GM18517 (cell line): ENCODE data around the gene MUC6.
"Not testable (repeated sequence)": the region's sequence is repeated elsewhere in the genome, so short reads cannot be mapped to it uniquely, and the experiment has no call there.

Source experiments
- ATAC-seq: cut with Tn5 transposase; IDR thresholded peaks from one replicate; pipeline ENCODE4 v1.9.1; 2021; ENCODE audit warnings: mild to moderate bottlenecking, moderate library complexity; ENCODE audit not compliant: unreplicated experiment

The MUC6 gene

DNA sequence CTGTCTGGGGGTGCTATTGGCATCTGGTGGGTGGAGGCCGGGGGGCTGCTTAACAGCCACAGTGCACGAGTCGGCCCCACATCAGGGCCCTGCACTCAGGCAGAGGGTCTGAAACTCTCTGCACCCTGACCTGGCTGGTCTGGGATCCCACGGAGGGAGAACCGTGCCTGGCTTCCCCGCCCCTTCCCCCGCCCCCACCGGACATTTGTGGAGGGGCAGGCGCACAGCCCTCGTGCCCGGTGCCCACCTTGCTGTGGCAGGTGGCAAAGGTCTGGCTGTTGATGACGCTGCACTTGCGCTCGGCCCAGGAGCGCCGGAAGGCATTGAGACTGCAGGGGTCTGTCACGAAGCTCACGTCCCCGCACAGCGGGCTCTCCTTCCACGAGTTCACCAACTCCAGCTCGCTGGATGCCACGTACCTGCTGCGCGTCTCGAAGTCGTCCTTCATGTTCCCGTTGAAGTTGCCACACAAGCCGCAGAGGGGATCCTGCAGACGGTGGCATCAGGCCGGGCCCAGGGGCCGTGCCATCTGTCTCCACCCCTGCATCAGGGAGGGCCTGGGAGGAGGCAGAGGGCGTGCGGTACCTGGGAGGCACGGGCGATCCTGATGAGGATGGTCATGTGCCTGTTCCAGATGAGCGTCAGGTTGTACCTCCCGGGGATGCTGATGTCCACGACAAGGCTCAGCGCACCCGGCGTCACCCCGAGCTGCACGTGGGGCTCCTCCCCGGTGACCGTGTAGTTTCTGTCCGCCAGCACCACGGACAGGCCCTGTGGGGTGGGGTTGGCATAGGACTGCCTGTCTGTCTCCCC is 11.7 kb downstream of the MUC6 start:
- no peak for ATAC-seq

DNA sequence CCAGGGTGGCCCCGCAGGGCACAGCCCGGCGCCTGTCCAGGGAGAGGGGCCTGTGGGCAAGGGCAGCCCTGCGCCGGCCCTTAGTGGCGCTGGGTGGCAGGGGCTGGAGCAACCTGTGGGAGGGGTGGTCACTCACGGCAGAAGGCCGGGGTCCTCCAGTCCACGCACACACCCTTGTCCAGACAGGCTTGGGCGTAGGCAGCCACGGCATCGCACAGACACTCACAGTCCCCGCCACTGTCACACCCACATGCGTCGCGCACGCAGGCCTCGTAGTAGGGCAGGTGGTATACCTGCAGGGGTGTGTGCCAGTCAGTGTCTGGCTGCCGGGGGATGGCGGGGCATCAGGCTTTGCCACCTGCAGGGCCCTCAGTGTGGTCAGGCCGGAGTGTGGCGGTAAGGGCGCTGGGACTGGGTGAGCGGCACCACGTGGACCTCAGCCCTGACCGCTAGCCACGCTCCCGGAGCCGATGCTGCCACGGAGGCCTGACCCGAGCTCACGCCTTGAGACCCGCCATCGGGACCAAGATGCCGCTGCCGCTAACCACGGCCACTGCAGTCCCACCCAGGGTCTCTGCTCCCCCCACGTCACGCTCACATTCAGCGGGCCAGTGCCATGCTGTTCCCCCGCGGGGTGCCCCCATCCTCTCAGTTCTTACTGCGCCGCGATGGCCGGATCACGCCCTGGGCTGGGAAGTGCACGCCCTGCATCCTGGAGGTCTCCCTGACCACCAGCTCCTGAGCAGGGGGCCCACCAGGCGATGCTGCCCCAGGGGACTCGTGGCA is 12.5 kb downstream of the MUC6 start:
- no peak for ATAC-seq

DNA sequence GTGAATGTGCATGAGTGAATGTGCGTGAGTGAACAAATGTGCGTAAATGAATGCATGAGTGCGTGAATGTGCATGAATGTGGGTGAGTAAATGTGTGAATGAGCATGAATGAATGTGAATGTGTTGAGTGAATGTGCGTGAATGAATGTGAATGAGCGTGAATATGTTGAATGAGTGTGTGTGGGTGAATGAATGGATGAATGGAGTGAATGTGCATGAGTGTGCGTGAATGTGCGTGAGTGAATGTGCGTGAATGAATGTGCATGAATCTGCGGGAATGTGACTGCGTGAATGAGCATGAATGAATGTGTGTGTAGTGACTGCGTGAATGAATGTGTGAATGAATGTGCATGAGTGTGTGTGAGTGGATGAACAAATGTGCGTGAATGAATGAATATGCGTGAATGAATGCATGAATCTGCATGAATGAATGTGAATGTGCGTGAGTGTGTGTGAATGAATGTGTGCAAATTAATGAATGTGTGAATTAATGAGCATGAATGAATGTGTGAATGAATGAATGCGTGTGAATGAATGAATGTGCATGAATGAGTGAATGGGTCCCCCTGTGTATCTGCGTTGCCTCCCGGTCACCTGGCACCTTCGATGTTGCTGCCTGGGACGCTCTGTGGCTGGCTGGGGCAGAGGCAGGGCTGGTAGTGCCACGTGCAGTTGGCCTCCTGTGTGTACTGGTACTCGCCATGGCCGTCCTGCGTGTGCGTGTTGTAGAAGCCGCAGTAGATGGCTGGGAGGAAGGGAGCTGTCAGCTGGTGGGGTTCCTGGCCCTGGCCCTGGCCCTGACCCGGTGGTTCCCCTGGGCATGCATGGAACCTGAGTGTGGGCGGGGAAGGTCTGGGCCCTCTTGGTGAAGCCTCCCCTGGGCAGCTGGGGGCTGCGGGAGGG is 13.4 kb downstream of the MUC6 start:
- ATAC-seq, result no peak

DNA sequence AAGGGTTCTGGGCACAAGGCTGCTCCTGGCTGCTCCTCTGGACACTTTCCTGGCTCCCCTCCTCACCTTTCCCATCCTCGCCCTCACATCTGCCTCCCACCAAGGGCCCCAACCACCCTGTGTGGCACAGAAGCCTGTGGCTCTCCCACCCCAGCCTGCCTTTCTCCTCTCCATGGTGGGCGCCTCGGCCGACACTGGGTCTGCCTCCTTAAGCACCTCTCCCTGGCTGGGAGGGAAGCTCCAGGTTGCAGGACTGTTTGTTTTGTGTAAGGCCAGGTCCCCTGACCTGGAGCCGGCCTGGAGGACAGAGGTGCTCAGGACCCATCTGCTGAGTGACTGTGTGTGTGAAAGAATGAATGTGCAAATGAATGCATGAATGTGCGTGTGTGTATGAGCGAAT is 14.1 kb downstream of the MUC6 start:
- no peak for ATAC-seq

DNA sequence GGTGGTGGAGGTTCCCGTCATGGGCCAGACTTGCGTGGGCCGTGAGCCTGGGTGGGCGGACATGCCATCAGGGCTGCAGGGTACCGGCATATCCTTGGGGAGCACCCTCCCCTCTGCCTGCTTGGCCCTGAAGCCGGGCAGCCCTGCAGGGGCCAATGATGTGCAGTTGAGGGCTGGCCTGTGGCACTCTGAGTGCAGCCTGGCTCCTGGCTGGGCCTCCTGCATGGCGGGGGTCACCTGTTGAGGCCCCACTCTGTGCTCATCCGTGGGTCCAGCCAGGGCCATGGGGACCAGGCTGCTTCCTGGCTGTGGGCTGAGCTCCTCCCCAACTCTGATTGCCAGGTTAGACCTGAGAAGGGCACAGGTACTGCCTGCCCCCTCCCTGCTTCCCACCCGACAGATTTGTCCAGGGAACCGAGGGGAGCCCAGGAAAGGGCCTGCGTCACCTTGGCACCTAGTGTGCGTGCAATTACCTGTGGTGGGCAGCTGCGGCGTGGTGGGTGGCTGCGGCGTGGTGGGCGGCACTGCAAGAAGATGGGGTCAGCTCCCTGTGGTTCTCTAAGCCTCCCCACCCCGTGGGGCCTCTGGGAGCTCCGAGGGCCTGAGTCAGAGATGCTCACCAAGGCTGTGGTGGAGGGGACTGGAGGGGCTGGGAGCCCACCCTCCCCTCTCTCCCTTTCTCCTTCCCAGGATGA is 16.2 kb downstream of the MUC6 start:
- ATAC-seq, result no peak

DNA sequence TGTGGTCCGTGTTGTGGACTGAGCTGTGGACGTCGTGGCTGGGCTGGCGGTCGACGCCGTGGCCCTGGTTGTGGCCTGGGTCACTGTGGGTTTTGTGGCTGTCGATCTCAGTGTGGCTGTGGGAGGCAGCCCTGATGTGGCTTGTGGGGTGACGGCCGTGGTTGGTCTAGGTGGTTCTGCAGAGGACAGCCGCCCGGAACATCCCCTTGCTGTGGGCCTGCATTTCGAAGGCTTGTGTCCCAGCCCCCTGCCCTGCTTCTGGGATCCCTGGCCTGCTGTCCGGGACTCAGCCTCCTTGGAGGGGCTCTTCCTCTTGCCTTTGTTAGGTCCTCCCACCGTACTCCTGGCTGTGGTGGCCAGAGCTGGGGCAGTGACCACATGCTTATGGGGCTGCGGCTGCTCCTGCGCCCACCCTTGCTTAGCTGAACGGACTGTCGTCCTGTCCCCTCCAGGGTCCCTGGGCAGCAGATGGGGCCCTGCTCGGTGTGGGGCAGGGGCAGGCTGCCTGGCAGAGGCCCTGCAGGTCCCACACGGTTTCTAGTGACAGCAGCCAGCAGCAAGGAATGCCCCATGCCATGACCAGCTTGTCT is 17.1 kb downstream of the MUC6 start:
- ATAC-seq, result no peak

DNA sequence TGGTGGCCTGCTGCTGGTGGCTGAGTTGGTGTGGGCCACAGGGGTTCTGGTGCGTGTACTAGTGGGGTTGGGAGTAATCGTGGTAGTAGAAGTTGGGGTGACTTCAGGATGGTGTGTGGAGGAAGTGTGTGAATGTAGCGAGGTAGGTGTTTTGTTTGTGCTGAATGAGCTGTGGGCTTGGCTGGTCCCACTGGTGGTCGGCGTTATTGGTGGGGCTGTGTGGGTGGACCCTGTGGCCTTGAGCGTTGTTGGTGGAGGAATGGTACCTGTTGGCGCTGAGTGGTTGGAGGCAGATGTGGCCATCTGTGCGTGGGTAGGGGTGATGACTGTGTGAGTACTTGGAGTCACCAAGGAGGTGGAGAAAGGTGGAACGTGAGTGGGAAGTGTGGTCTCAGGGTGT is 18.4 kb downstream of the MUC6 start:
- ATAC-seq, result no peak

DNA sequence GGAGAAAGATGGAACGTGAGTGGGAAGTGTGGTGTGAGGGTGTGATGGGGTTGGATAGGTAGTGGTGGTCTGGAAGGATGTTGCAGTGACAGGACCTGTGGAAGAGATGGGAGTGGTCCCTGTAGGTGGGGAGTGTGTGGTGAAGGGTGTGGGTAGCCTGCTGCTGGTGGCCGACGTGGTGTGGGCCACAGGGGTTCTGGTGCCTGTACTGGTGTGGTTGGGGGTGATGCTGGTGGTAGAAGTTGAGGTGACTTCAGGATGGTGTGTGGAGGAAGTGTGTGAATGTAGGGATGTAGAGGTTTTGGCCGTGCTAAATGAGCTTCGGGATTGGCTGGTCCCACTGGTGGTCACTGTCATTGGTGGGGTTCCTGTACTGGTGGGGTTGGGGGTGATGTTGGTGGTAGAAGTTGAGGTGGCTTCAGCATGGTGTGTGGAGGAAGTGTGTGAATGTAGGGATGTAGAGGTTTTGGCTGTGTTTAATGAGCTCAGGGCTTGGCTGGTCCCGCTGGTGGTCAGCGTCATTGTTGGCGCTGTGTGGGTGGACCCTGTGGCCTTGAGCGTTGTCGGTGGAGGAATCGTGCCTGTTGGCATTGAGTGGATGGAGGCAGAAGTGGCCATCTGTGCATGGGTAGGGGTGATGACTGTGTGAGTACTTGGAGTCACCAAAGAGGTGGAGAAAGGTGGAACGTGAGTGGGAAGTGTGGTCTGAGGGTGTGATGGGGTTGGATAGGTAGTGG is 19.1 kb downstream of the MUC6 start:
- ATAC-seq, result no peak

DNA sequence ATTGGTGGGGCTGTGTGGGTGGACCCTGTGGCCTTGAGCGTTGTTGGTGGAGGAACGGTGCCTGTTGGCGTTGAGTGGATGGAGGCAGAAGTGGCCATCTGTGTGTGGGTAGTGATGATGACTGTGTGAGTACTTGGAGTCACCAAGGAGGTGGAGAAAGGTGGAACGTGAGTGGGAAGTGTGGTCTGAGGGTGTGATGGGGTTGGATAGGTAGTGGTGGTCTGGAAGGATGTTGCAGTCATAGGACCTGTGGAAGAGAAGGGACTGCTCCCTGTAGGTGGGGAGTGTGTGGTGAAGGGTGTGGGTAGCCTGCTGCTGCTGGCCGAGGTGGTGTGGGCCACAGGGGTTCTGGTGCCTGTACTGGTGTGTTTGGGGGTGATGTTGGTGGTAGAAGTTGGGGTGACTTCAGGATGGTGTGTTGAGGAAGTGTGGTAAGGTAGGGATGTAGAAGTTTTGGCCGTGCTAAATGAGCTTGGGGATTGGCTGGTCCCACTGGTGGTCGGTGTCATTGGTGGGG is 19.9 kb downstream of the MUC6 start:
- not testable (repeated sequence) for ATAC-seq

DNA sequence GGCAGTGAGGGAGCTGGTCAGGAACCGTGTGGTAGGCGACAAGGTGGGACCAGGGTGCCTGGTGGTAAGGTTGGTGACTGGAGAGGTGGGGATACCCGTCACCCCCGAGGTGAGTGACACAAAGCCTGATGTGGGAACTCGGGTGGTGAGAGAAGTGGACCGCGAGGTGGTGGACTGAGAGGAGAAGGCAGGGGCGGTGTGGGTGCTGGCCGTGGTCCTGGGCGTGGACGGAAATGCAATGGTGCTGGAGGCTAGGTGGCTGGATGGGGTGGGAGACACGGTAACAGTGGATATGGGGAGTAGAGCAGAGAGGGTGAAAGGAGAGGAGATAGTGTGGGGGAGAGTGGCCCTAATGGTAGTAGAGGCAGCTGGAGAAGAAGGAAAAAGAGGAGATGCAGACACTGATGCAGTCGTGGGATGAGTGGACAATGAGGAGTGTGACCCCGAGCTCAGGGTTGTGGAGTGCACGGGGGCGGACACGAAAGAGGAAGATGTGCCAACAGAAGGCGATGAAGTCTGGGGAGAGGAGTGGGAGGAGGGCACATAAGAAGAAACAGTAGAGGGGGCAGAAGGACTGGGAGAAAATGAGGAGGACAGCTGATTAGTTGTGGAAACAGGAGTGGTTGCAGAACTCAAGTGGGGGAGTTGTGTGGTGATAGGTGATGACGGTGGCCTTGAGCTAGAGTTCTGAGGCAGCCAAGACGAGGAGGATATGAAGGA is 20.5 kb downstream of the MUC6 start:
- ATAC-seq, result no peak

DNA sequence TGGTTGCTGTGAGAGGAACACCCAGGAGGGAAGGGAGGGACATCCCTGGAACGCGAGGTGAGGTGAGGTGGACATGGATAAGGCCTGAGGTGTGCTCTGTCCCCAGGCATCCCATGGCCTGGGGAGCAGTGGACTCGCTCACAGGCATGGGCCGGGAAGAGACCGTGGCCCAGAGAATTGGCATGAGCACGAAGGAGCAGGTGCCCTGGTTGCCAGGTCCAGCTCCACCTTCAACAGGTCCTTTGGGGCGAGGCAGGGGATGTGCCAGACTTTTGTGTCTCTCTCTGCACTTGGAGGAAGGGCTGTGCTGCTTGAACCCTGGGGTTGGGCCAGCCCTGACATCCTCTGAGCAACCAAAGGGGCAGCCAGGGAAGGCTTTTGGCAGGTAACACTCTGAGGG is 21.5 kb downstream of the MUC6 start:
- ATAC-seq, result no peak

DNA sequence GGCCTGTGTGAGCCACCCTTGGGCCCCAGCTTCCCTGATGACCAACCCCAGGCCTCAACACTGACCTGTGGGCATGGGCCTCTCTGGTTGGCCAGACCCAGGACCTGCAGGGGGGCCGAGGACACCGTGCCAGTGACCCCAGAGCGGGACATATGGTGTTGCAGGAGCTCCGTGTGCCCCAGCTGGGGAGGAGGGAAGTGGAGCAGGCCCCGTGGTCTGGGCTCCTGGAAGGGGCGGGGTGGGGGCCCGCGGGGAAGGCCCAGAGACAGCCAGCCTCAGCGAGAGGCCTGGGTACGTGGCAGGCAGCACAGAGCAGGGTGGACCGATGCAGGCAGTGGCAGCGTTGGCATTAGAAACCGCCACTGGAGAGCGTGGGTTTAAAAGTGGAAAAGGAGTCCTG is 22.2 kb downstream of the MUC6 start:
- no peak for ATAC-seq

DNA sequence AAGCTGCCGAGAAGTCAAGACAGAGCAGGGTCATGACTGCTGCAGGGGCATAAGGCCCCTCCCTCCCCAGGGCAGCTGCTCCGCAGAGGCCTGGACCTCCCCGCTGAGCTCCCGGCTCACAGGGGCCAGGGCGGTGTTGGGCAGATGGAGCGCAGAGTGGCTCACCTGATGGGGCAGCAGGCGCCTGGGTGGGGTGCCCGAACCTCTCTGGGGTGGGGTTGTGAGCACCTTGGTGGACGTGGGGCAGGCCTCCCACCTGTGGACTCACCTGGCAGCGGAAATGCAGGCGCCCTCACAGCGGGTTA is 22.9 kb downstream of the MUC6 start:
- ATAC-seq, result no peak

DNA sequence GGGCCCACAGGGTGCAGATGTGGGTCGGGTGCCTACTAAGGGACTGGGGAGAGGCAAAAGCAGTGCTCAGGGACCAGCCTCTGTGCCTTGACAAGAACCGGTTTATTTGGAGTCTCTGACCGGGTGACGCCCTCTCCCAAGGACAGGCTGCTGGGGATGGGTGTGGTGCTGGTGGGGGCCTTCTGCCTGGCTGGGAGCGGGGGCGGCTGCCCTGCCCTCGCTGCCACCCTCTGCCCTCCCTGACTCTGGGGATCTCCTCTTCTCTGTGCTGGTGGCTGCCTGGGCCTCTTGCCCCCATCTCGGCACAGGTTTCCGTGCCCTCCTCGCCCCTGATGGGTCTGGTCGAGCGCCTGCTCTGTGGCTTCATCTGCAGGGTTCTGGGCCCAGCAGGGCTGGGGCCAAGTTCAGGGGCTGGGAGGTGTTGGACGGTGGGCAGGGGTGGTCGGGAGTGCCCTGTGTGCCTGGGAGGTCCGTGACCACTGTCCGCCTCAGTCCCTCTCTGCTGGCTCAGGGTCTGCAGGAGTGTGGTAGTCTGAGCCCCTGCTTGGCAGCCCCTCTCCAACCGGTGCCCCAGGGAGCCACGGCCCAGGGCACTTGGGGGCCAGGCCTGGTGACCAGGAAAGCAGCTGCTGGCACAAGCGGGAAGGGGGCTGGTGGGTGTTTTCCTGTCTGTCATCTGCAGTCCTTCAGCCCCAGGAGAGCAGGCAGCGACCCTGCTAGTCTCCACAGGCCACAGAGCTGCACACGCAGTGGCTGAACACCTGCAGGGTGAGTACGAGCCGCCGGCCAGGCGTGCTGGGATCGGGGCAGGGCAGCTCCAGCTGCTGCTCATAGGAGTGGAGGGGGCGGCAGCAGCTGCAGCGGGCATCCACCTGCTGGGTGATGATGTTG is 23.5 kb downstream of the MUC6 start:
- no peak for ATAC-seq

DNA sequence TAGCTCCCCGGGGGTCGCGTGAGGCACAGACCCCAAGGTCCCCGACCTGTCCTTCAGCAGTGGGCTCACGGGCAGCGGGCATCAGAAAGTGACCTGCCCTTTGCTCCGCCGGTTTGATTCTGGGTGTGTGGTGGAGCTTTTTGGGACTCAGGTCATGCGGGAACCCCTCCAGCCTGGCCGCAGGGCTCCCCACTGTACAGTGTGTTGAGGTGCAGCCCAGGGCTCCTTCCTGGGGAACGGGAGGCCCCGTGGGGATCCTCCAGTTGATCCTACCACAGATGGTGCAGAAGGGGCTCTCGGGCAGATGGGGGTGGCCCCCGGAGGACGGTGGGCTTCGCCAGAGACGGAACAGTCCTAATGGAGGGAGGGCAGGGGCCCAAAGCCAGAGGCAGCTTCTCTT is 24.2 kb downstream of the MUC6 start:
- no peak for ATAC-seq

DNA sequence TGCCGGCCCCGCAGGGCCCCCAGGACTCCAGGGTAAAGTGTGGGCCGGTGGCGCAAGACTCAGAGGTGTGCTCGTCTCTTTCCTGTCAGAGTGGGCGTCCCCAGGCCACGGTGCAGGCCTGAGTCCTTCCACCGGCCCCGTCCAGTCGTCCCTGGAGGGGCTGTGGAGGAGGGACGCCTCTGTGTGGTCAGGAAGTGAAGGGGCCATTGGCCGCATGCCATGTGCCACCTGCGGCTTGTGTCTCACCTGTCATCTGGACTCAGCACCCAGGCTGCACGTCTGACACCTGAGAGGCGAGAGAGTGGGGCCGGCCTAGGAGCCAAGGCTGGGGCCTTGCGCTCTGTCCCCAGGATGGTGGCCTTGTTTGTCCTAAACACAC is 25.2 kb downstream of the MUC6 start:
- ATAC-seq, result no peak

DNA sequence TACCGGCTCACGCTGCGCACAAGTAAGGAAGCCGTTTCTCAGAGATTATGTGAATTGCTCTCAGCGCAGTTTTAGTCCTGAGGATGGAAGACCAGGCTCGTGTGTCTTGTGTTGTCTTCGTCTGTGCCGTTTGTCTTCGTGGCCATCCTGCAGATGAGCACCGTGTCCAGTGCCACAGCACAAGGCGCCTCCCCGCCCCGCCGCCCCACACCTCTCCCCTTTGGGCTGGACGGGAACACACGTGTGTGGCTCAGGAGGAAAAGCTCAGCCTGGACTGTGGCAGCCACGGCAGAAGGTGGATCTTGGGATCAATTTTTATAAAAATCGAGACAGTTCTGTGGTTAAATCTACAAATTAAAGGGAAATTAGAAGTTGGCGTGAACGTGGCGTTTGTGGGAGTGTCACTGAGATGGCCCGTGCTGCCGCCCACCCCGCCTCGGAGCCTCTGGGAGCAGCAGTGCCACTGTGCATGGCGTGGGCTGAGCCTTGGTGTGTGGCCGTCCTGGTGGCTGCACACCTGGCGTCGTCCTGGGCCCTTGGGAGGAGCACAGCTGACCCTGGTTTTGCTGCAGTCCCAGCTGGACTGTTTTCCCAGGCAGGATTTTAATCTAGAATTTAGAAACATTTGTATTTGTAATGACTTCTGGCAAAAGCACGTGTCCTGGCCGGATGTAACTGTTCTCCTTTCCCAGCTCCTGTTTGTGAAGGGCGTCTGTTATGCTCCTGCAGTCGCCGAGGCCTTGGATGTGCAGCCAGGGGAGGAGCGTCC is 25.8 kb downstream of the MUC6 start:
- ATAC-seq, result no peak
